Measurements from ENCODE around the gene SCUBE1.

The SCUBE1 gene

DNA sequence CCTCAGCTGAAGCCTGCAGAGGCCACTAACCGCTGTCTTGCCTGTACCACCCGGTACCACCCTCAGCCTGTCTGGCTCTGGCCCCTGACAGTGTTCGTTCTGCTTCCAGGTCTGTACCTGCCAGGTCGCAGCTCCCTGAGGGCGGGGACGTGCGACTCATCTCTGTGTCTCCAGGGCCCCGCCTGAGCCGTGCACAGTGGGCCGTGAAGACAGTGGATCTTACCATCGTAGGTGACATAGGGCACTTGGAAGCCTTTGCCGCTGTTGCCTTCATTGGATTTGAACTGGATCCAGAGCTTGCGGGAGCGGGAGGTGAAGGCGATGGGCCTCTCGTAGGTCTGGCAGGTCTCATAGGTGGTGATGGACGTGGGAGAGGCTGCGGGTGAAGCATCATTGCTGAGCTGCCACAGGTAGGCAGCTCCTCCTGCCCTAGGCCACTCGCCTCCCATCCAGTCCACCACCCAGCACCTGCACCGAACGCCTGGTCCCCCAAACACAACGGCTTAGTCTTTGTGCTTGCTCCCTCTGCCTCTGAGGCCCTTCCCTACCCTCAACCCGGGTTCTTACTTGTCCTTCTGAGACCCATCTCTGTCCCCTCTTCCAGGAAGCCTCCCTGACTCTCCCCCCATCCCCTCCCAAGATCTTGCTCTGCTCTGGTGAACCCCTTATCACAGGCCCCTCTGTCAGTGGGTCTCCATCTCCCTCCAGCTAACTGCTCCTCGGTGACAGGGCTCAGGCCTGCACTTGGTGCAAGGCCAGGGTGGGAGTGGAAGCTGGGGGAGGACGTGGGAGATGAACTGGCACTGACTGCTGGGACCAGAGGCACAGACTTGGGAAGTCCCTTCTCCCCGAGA, 135.1 kb downstream of the SCUBE1 start:
- TF ChIP-seq, protein P1, sequence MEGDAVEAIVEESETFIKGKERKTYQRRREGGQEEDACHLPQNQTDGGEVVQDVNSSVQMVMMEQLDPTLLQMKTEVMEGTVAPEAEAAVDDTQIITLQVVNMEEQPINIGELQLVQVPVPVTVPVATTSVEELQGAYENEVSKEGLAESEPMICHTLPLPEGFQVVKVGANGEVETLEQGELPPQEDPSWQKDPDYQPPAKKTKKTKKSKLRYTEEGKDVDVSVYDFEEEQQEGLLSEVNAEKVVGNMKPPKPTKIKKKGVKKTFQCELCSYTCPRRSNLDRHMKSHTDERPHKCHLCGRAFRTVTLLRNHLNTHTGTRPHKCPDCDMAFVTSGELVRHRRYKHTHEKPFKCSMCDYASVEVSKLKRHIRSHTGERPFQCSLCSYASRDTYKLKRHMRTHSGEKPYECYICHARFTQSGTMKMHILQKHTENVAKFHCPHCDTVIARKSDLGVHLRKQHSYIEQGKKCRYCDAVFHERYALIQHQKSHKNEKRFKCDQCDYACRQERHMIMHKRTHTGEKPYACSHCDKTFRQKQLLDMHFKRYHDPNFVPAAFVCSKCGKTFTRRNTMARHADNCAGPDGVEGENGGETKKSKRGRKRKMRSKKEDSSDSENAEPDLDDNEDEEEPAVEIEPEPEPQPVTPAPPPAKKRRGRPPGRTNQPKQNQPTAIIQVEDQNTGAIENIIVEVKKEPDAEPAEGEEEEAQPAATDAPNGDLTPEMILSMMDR (IDR thresholded peaks at IDR 0.05): no peak

DNA sequence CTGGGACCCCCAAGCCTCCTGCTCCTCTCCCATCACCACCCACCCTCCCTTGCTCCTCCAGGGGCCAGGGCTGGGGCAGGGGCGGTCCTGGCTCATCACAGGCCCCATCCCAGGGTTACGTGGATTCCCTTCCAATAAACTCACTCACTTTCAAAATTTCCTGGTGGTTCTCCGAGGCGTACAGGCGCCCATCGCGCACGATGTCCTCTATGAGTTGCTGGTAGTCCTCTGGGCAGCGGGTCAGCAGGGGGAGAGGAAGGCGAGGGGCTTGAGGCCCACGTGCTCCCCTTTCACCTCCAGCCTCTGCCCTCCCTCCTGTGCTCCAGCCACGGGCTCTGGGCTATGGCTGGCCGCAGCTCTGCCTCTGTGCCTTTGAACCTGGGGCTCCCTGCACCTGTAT, 135.8 kb downstream of the SCUBE1 start:
- TF ChIP-seq, protein P1 (IDR thresholded peaks at IDR 0.05): no peak

DNA sequence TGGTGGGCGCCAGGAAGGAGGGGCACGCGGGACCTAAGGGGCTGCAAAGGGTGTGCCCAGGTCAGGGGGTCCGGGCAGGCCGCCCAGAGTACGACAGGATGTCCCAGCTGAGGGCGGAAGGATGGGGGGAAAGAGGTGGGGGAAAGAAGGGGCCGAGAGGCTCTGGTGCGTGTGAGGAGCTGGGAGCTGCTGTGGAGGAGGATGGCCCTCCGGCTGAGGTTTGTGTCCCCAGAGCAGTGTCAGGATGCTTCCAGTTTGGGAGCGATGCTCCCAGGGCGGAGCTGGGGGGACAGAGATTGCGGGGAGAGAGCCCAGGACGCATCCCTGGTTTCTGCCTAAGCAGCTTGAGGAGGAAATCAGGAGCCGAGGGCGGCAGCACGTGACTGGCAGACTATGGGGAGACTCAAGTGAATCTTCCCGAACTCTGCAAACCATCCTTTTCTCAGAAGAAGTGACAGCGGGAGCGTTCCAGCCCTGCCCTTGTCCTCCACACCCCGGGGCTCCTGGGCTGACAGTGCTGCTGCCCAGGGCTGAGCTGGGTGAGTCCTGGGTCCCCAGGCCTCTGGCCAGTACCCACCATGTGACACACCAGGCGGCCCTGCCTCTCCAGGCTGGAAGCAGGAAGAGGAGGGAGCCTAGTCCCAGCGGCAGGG, 136.5 kb downstream of the SCUBE1 start:
- TF ChIP-seq, protein P1 (IDR thresholded peaks at IDR 0.05): no peak

DNA sequence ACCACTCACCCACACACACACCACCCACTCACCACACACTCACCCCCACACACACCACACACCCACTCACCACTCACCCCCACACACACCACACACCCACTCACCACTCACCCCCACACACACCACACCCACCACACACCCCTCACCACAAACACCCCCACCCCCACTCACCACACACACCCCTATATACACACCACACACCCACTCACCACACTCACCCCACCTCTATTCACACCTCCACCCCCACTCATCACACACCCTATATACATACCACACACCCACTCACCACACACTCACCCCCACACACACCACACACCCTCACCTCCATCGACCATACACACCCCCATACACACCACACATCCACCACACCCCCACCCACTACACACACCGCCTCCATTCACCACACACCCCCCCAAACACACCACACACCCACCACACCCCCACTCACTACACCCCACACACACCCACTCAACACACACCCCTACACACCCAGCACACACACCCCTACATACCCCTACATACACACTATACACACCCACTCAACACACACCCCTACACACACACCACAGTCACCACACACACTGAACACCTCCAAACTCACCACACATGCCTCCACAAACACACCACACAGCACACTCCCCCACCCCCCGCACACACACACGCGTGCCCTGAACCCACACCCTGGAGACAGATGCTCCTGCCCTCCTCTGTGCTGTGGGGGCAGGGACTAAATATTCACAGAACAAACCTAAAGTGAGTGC, 137.2 kb downstream of the SCUBE1 start:
- TF ChIP-seq, protein P1 (IDR thresholded peaks at IDR 0.05): no peak

DNA sequence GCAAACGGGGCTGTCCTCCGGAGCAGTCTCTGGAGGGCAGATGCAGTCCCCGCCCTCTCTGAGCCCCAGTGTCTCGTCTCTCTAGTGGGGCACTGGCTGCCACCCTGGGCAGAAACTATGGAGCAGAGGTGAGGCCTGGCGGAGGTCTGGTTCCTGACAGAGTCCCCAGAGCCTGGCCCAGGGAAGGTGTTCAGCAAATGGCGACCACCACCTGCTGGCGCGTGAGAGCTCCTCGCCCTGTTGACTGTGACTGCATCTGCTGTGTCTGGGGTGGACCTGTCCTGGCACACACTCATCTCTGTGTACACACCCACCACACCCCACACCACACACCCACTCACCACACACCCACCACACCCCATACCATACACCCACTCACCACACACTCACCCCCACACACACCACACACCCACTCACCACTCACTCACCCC, 137.9 kb downstream of the SCUBE1 start:
- TF ChIP-seq, protein P1 (IDR thresholded peaks at IDR 0.05): no peak

DNA sequence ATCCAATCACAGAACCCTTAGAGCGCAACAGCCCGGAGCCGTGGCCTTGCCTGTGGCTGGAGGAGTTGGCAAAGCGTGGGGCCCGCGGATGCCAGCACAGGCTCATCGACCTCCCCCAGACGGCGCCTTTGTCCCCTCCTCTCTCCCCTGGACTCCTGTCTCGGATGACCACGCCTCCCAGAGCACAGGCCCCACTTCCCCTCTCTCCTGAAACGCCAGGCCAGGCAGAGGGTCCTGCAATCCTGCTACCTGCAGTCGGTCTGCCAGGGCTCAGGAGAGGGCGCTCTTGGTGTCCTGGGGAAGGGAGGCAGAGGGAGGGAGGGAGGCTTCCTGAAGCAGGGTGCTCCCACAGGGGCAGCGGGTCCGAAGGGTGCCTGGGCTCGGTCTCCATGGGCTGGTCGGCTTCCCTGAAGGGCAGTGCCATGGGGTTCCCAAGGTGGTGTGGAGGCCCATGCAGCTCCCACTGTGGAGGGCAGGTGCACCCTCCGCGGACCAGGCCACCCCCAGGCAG, 139.6 kb downstream of the SCUBE1 start:
- TF ChIP-seq, protein P1 (IDR thresholded peaks at IDR 0.05): no peak

DNA sequence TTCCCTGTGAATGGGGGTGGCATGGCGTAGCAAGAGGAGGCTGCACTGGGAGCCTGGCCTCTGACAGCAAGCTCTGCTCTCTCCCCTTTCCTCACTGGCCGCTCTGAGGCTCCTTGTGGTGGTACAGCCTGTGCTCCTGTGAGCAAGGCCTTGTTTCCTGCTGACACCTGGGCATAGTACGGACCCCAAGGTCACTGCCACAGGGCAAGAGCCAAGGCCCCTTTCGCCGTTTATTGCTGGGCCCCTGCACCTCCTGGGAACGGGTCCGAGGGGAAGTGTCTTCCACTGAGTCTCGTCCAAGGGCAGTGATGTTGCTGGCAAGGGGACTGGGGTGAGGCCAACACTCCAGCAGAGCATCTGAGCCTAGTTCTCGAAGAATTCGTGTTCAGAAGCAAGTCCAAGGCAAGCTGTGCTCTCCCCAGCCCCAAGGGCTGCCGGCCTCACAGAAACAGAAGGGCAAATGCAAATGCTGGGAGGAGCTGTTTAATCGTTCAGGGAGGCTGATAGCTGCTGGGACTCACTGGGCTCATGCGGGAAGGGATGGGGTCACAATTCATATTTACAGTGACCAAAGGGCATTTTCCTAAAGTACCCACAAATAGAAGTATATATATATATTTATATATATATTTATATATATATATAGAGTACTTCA, 140.3 kb downstream of the SCUBE1 start:
- TF ChIP-seq, protein P1 (IDR thresholded peaks at IDR 0.05): no peak

All from LNCAP (cell line).